Prostate gland (tissue), 2 donors: ENCODE measurements around the gene HUNK. TPM values are rescaled to one million over a fixed set of nuclear protein-coding genes. Genes with fewer than 3 reads are reported as not detected.

Source experiments
- DNase-seq: peaks from one replicate; pipeline ENCODE4 v3.0.0-alpha.2; 2019; ENCODE audit warnings: low spot score
- H3K27ac ChIP-seq, 2 donors: fragments of 200-600 bp; sonication (generic); 2 replicates each; pipeline ENCODE4 v1.5.1; 2017 to 2019
- H3K27me3 ChIP-seq: fragments of 200-600 bp; sonication (generic); replicated peaks from 2 replicates; pipeline ENCODE4 v1.5.1; 2019; ENCODE audit not compliant: insufficient read depth
- H3K36me3 ChIP-seq, 2 donors: fragments of 200-600 bp; sonication (generic); 1 replicate in 1 of 2; 2 replicates in 1 of 2; pipeline versions ENCODE4 v1.5.1 to v1.8.1; 2017 to 2019
- H3K4me1 ChIP-seq: fragments of 200-600 bp; sonication (generic); replicated peaks from 2 replicates; pipeline ENCODE4 v1.5.1; 2019
- H3K4me3 ChIP-seq, 2 donors: fragments of 200-600 bp; sonication (generic); 2 replicates each; pipeline ENCODE4 v1.5.1; 2017 to 2019
- H3K9me3 ChIP-seq: fragments of 200-600 bp; sonication (generic); 2 replicates; pipeline ENCODE4 v1.5.1; 2017
- POLR2A ChIP-seq: fragments of 450-650 bp; IDR thresholded peaks from one replicate; pipeline ENCODE4 v1.6.1; 2016; ENCODE audit warnings: antibody characterized with exemption, mild to moderate bottlenecking
- POLR2AphosphoS5 ChIP-seq: sonication (generic); formaldehyde crosslinking; IDR thresholded peaks from one replicate; pipeline ENCODE4 v1.6.1; 2017; ENCODE audit warnings: antibody characterized with exemption
- WGBS: methylation state at CpG from one replicate; pipeline ENCODE4 v1.1.5; 2018; 5-methylcytosine and 5-hydroxymethylcytosine counted together
- intact Hi-C: fragments of 100-400 bp; cut with DNase I; formaldehyde crosslinking; loops from one replicate; pipeline ENCODE4 v1.14.2; 2022
- total RNA-seq, 2 donors: library from RNA; depleted of rRNA; stranded (reverse); fragments of >200 nt; gene quantifications; one replicate each; pipeline ENCODE4 v1.1.0, GENCODE V29; 2016
- TF ChIP-seq, protein P1 (sequence below), 4 experiments: fragments of 200-600 bp in 2 of 4; fragments of 450-650 bp in 2 of 4; sonication (generic) in 2 of 4; IDR thresholded peaks; 1 replicate in 3 of 4; 2 replicates in 1 of 4; pipeline ENCODE4 v1.5.1; 2016 to 2019; ENCODE audit warnings: antibody characterized with exemption in 4 of 4, mild to moderate bottlenecking in 2 of 4, moderate library complexity in 2 of 4

Gene HUNK
- total RNA-seq, 2 donors from 2014 or later: 3.7 to 5.0 TPM

DNA sequence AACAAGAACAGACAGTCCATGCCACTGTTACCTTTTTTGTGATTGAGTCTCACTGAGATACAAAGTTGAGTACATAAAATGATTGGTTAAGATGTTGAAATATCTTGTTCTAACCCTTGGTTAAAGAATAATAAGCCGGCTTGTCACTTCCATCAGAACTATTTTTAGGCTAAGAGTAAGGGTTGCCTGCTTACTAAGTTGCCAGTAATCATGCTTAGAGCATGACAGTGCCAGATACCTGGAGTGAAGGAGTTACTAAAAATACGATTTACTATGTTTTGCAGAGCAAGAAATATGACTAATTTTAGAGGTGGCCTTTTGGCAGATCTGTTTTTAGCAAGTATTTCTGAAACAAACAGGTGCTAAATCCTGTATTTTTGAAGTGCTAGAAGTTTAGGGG is 6.0 kb downstream of the HUNK start:
- Histone ChIP-seq H3K36me3 (no peaks in the 10 kb centered on the region), H3K9me3 (no peaks in the 10 kb centered on the region), H3K4me1 (no peaks in the 10 kb centered on the region), H3K4me3 (no peak overlapping the region), H3K27ac (no peak overlapping the region), H3K27me3 (no peaks in the 10 kb centered on the region)
- intact Hi-C loops: no loop called here
- DNase-seq: no peak
- 31% methylated on average over 2 of the region's 2 CpGs for WGBS
- TF ChIP-seq POLR2AphosphoS5 (no peak), POLR2A (no peak)
- TF ChIP-seq, protein P1, sequence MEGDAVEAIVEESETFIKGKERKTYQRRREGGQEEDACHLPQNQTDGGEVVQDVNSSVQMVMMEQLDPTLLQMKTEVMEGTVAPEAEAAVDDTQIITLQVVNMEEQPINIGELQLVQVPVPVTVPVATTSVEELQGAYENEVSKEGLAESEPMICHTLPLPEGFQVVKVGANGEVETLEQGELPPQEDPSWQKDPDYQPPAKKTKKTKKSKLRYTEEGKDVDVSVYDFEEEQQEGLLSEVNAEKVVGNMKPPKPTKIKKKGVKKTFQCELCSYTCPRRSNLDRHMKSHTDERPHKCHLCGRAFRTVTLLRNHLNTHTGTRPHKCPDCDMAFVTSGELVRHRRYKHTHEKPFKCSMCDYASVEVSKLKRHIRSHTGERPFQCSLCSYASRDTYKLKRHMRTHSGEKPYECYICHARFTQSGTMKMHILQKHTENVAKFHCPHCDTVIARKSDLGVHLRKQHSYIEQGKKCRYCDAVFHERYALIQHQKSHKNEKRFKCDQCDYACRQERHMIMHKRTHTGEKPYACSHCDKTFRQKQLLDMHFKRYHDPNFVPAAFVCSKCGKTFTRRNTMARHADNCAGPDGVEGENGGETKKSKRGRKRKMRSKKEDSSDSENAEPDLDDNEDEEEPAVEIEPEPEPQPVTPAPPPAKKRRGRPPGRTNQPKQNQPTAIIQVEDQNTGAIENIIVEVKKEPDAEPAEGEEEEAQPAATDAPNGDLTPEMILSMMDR (IDR thresholded peaks at IDR 0.05): no peak

GRCh38 chr21:31879241-31879650 is 6.4 kb downstream of the HUNK start:
- intact Hi-C loops: no loop called here
- DNase-seq: peak; percentile 42
- H3K27ac ChIP-seq: no peak overlapping the region
- no peak for TF ChIP-seq POLR2A
- peak; percentile 23 for TF ChIP-seq POLR2AphosphoS5
- H3K9me3 ChIP-seq: no peaks in the 10 kb centered on the region
- 34% methylated on average over 10 of the region's 10 CpGs for WGBS
- H3K36me3 ChIP-seq: no peaks in the 10 kb centered on the region
- no peak overlapping the region for H3K4me3 ChIP-seq
- H3K4me1 ChIP-seq: no peaks in the 10 kb centered on the region
- no peaks in the 10 kb centered on the region for H3K27me3 ChIP-seq

DNA sequence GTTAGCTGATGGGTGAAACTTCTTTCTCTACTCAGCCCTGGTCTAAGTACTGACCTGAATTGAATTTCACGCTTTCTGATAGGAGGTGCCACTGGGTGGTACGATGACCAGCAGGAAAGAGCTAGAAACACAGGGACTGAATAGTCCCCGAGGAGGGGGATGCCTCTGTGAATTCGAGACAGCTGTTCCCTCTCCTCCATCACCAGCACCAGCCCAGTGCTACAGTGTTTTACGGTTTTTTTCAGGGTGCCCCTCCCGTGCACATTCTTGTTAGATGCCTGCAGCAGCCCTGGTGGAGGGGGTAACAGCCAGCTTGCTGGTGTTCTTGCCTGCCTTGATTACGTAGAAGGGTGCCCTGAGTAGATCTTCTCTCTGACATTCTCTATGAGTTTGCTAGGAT is 7.1 kb downstream of the HUNK start:
- Histone ChIP-seq H3K9me3 (no peaks in the 10 kb centered on the region), H3K4me3 (no peak overlapping the region), H3K27me3 (no peaks in the 10 kb centered on the region), H3K36me3 (no peaks in the 10 kb centered on the region), H3K27ac (no peak overlapping the region), H3K4me1 (no peaks in the 10 kb centered on the region)
- 63% methylated on average over 7 of the region's 7 CpGs for WGBS
- TF ChIP-seq, protein P1 (IDR thresholded peaks at IDR 0.05): no peak
- TF ChIP-seq POLR2A (no peak), POLR2AphosphoS5 (no peak)
- no peak for DNase-seq
- intact Hi-C loops: no loop called here

DNA sequence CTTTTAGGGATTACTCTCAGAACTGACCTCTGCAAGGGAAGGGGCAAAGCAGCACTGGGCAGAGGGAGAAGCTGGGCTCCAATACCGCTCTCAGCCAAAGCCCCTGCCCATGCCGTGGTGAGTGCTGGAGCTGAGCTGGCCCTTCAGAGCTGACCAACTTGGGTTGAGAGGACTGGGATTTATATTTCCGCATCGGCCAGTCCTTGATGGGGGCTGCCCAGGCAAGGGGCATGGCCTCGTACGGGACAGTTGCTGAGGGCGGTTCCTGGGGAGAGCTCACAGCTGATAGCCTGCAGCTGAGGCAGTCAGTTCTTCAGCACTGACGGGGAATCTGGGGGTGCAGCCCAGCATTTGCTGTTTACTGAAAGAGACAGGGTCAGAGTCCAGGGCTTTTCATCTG is 8.0 kb downstream of the HUNK start:
- no peak for DNase-seq
- WGBS: 79% methylated on average over 3 of the region's 8 CpGs
- intact Hi-C loops: no loop called here
- Histone ChIP-seq H3K9me3 (no peaks in the 10 kb centered on the region), H3K36me3 (no peaks in the 10 kb centered on the region), H3K27ac (no peak overlapping the region), H3K4me1 (no peaks in the 10 kb centered on the region), H3K27me3 (no peaks in the 10 kb centered on the region), H3K4me3 (no peak overlapping the region)
- TF ChIP-seq, protein P1 (IDR thresholded peaks at IDR 0.05): no peak
- TF ChIP-seq POLR2A (no peak), POLR2AphosphoS5 (no peak)

DNA sequence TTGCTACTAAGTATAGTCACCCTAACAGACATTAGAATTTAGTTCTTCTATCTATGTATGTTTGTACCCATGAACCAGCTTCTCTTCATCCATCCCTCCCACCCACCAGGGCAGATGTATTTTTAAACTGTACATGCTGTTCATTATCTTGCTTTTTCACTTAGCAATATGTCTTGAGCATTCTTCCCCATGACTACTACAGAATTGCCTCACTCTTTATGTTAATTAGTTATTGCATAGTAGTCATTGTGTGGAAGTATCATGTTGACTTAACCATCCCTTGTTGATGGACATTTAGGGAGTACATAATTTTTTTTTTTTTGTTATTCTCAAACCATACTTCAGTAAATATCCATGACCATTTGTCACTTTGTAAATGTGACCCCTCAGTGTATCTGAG is 9.9 kb downstream of the HUNK start:
- no peak for DNase-seq
- Histone ChIP-seq H3K27me3 (no peaks in the 10 kb centered on the region), H3K36me3 (no peaks in the 10 kb centered on the region), H3K4me1 (no peaks in the 10 kb centered on the region), H3K4me3 (no peak overlapping the region), H3K27ac (no peak overlapping the region), H3K9me3 (no peaks in the 10 kb centered on the region)
- TF ChIP-seq POLR2AphosphoS5 (no peak), POLR2A (no peak)
- TF ChIP-seq, protein P1 (IDR thresholded peaks at IDR 0.05): no peak
- intact Hi-C loops: no loop called here
